Neural cell (in vitro differentiated cells): ENCODE data around the gene HPS5. TPM values are rescaled to one million over a fixed set of nuclear protein-coding genes. Genes with fewer than 3 reads are reported as not detected.
"Not testable (repeated sequence)": the region's sequence is repeated elsewhere in the genome, so short reads cannot be mapped to it uniquely, and the experiment has no call there.

ENCODE experiments used
- H2AFZ ChIP-seq: fragments of 200-600, 300-800 bp; sonication (generic), shearing (Covaris generic); 2 replicates; pipeline ENCODE4 v1.6.0; 2014; ENCODE audit warnings: low read depth, mild to moderate bottlenecking, antibody characterized with exemption, low read length, moderate library complexity
- H3F3A ChIP-seq: fragments of 200-600 bp; shearing (Covaris generic); 2 replicates; pipeline ENCODE4 v1.6.1; 2016; ENCODE audit warnings: mild to moderate bottlenecking, moderate library complexity, mixed read lengths, antibody characterized with exemption, low read length; ENCODE audit not compliant: insufficient read depth, poor library complexity, severe bottlenecking
- H3K27ac ChIP-seq: fragments of 200-600, 300-800 bp; sonication (generic), shearing (Covaris generic); 2 replicates; pipeline ENCODE4 v1.5.1; 2014; ENCODE audit warnings: mild to moderate bottlenecking, low read length, moderate library complexity
- H3K27me3 ChIP-seq: fragments of 300-800, 200-600 bp; sonication (generic), shearing (Covaris generic); 2 replicates; pipeline ENCODE4 v1.6.0; 2014; ENCODE audit warnings: mild to moderate bottlenecking, low read depth, low read length, moderate library complexity; ENCODE audit not compliant: insufficient read depth
- H3K36me3 ChIP-seq: fragments of 300-800, 200-600 bp; sonication (generic), shearing (Covaris generic); 2 replicates; pipeline ENCODE4 v1.5.1; 2014; ENCODE audit warnings: mild to moderate bottlenecking, antibody characterized with exemption, low read length, moderate library complexity; ENCODE audit not compliant: insufficient read depth
- H3K4me2 ChIP-seq: fragments of 300-800, 200-600 bp; sonication (generic), shearing (Covaris generic); 2 replicates; pipeline ENCODE4 v1.6.0; 2014; ENCODE audit warnings: mild to moderate bottlenecking, low read length
- H3K4me3 ChIP-seq: fragments of 300-800, 200-600 bp; sonication (generic), shearing (Covaris generic); 2 replicates; pipeline ENCODE4 v1.5.1; 2014; ENCODE audit warnings: mild to moderate bottlenecking, low read length, moderate library complexity
- H3K79me2 ChIP-seq: fragments of 200-600 bp; shearing (Covaris generic); replicated peaks from 2 replicates; pipeline ENCODE4 v1.6.0; 2014; ENCODE audit warnings: mild to moderate bottlenecking, low read length, moderate library complexity; ENCODE audit not compliant: insufficient read depth
- H3K9ac ChIP-seq: fragments of 300-800, 200-600 bp; sonication (generic), shearing (Covaris generic); 2 replicates; pipeline ENCODE4 v1.6.1; 2016; ENCODE audit warnings: mild to moderate bottlenecking, low read length, mixed read lengths
- H3K9me2 ChIP-seq: fragments of 200-600 bp; shearing (Covaris generic); 2 replicates; pipeline ENCODE4 v1.6.1; 2016; ENCODE audit warnings: mild to moderate bottlenecking, low read length, mixed read lengths; ENCODE audit not compliant: insufficient read depth
- H3K9me3 ChIP-seq: fragments of 200-600, 300-800 bp; sonication (generic), shearing (Covaris generic); 2 replicates; pipeline ENCODE4 v1.6.1; 2016; ENCODE audit warnings: mild to moderate bottlenecking, mixed run types, low read length, moderate library complexity, mixed read lengths
- H4K20me1 ChIP-seq: fragments of 200-600 bp; shearing (Covaris generic); 2 replicates; pipeline ENCODE4 v1.6.1; 2016; ENCODE audit warnings: mild to moderate bottlenecking, mixed run types; ENCODE audit not compliant: insufficient read depth
- CTCF ChIP-seq: fragments of 450-650 bp; IDR thresholded peaks from 2 replicates; pipeline ENCODE4 v1.5.1; 2014; ENCODE audit warnings: antibody characterized with exemption, mild to moderate bottlenecking, moderate library complexity; ENCODE audit not compliant: poor library complexity, severe bottlenecking
- EP300 ChIP-seq: fragments of 450-650 bp; conservative IDR thresholded peaks from 2 replicates; pipeline ENCODE4 v1.6.1; 2014; ENCODE audit warnings: antibody characterized with exemption, mild to moderate bottlenecking, moderate library complexity; ENCODE audit not compliant: poor library complexity, severe bottlenecking
- EZH2 ChIP-seq: fragments of 200-600, 300-800 bp; shearing (Covaris generic), sonication (generic); IDR thresholded peaks from 2 replicates; pipeline ENCODE4 v1.6.1; 2014; ENCODE audit warnings: antibody characterized with exemption, low read length, borderline replicate concordance, mild to moderate bottlenecking; ENCODE audit not compliant: insufficient read depth, poor library complexity, severe bottlenecking
- MXI1 ChIP-seq: fragments of 450-650 bp; conservative IDR thresholded peaks from 2 replicates; pipeline ENCODE4 v1.6.1; 2014; ENCODE audit warnings: antibody characterized with exemption, mild to moderate bottlenecking; ENCODE audit not compliant: poor library complexity, severe bottlenecking
- POLR2AphosphoS5 ChIP-seq: IDR thresholded peaks from 2 replicates; pipeline ENCODE4 v1.6.1; 2012
- RAD21 ChIP-seq: fragments of 450-650 bp; conservative IDR thresholded peaks from 2 replicates; pipeline ENCODE4 v1.6.1; 2014; ENCODE audit warnings: antibody characterized with exemption, mild to moderate bottlenecking, moderate library complexity
- SMC3 ChIP-seq: fragments of 450-650 bp; conservative IDR thresholded peaks from 2 replicates; pipeline ENCODE4 v1.6.1; 2014; ENCODE audit warnings: antibody characterized with exemption, mild to moderate bottlenecking, moderate library complexity; ENCODE audit not compliant: poor library complexity
- TAF1 ChIP-seq: IDR thresholded peaks from 2 replicates; pipeline ENCODE4 v1.6.1; 2012; ENCODE audit warnings: low read depth
- polyA plus RNA-seq: library from polyadenylated mRNA; depleted of rRNA; stranded (reverse); fragments of >200 nt; gene quantifications from 2 replicates; pipeline ENCODE4 v1.2.3, GENCODE V29; 2014

Gene HPS5
- polyA plus RNA-seq, 1 donor from 2014 or later = 28.5 TPM

- H3K36me3 ChIP-seq = no peaks in the 10 kb centered on the region
- H4K20me1 ChIP-seq = no peaks in the 10 kb centered on the region
- H3K4me3 ChIP-seq = no peak overlapping the region
- H3K9me3 ChIP-seq = no peaks in the 10 kb centered on the region
- no peaks in the 10 kb centered on the region for H3K79me2 ChIP-seq
- no peak for TF ChIP-seq TAF1
- no peak for TF ChIP-seq RAD21
- TF ChIP-seq EP300 = no peak
- TF ChIP-seq SMC3 = no peak
- no peak for TF ChIP-seq POLR2AphosphoS5
- no peak overlapping the region for H3K4me2 ChIP-seq
- no peak overlapping the region for H2AFZ ChIP-seq
- no peak overlapping the region for H3K27ac ChIP-seq
- H3F3A ChIP-seq = no peaks in the 10 kb centered on the region
- H3K9me2 ChIP-seq = no peaks in the 10 kb centered on the region
- H3K9ac ChIP-seq = no peak overlapping the region
- no peaks in the 10 kb centered on the region for H3K27me3 ChIP-seq
Measured at GRCh38 chr11:18270102-18270501, 51.8 kb downstream of the HPS5 start.

DNA sequence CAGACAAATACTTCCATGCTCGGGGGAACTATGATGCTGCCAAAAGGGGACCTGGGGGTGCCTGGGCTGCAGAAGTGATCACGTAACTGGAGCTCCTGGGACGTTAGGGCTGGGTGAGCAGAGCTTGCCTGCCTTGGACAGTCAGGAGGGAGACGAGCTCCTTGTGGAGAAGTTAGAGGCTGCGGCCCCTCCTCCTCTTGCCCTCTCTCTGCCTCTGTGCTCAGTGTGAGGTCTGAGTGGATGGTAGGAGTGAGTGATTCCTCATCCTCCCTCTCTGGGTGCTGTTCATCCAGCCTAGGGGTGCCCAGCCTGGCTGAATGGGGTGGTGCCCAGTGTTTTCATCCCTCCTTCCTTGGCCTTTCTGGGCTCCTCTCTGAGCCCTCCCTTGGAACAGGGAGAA lies 52.7 kb downstream of the HPS5 start:
- H2AFZ ChIP-seq, H3K9me2 ChIP-seq, H3K9ac ChIP-seq, H3F3A ChIP-seq, H3K9me3 ChIP-seq, H3K79me2 ChIP-seq, H3K4me3 ChIP-seq, H3K4me2 ChIP-seq, H3K36me3 ChIP-seq, H3K27ac ChIP-seq, H4K20me1 ChIP-seq, H3K27me3 ChIP-seq: not testable (repeated sequence)

GRCh38 chr11:18267335-18268133 lies 54.4 kb downstream of the HPS5 start:
- not testable (repeated sequence) for H3K27ac ChIP-seq, H3K9me3 ChIP-seq, H3K4me3 ChIP-seq, H3K27me3 ChIP-seq, H3K9me2 ChIP-seq, H3K4me2 ChIP-seq, H3K9ac ChIP-seq, H3F3A ChIP-seq, H2AFZ ChIP-seq, H4K20me1 ChIP-seq, H3K79me2 ChIP-seq, H3K36me3 ChIP-seq

- Histone ChIP-seq H3K27ac (no peak within 1 kb of the TSS), H4K20me1 (no peaks in the 10 kb centered on the region), H3K9ac (no peak within 1 kb of the TSS), H3K4me3 (no peak within 1 kb of the TSS), H3K79me2 (no peaks in the 10 kb centered on the region), H3K4me2 (no peak within 1 kb of the TSS), H3K9me2 (no peaks in the 10 kb centered on the region), H3K9me3 (no peaks in the 10 kb centered on the region), H3F3A (no peaks in the 10 kb centered on the region), H3K27me3 (no peaks in the 10 kb centered on the region), H3K36me3 (no peaks in the 10 kb centered on the region), H2AFZ (no peak within 1 kb of the TSS)
- TF ChIP-seq MXI1 = no peak
- TF ChIP-seq RAD21 = no peak
- TF ChIP-seq POLR2AphosphoS5 = no peak
- no peak for TF ChIP-seq EP300
- TF ChIP-seq TAF1 = no peak
- no peak for TF ChIP-seq CTCF
- no peak for TF ChIP-seq EZH2
Measured at GRCh38 chr11:18265949-18266348, 56.0 kb downstream of the HPS5 start, which contains the start of gene SAA1. Gene SAA1 (plus strand): TSS chr11:18266264. CDS start chr11:18266888, 624 bp downstream.
